ENCODE measurements around the gene COL13A1. TPM values are rescaled to one million over a fixed set of nuclear protein-coding genes. Genes with fewer than 3 reads are reported as not detected.

COL13A1 gene
- total and polyA plus RNA-seq, 2 donors = 0.19 to 0.96 TPM

- no peaks in the 10 kb centered on the region for H3K4me1 ChIP-seq (ENCODE audit: control insufficient read depth in 2 of 2, insufficient read depth in 2 of 2, low read length in 2 of 2)
- no peak for DNase-seq (ENCODE audit: low read depth in 6 of 9, low spot score in 9 of 9)
- WGBS = 80% methylated on average over 2 of the region's 2 CpGs
Observed at GRCh38 chr10:69974551-69975155, 172.9 kb downstream of the COL13A1 start.

GRCh38 chr10:69976795-69977546, 175.3 kb downstream of the COL13A1 start:
- Histone ChIP-seq H3K27ac (ENCODE audit: low read depth in 1 of 2, low read length in 1 of 2) (no peak overlapping the region), H3K4me1 (ENCODE audit: control insufficient read depth in 2 of 2, insufficient read depth in 2 of 2, low read length in 2 of 2) (no peaks in the 10 kb centered on the region), H3K36me3 (ENCODE audit: control insufficient read depth in 2 of 2, insufficient read depth in 2 of 2, low read length in 1 of 2) (no peaks in the 10 kb centered on the region), H3K27me3 (ENCODE audit: control insufficient read depth in 2 of 2, insufficient read depth in 1 of 2, low read length in 1 of 2) (no peaks in the 10 kb centered on the region), H3K4me3 (ENCODE audit: low read length in 2 of 2) (no peak overlapping the region), H3K9me3 (ENCODE audit: control insufficient read depth in 2 of 2, insufficient read depth in 1 of 2, low read length in 1 of 2) (peaks cover 1 to 8% of the 10 kb centered on the region in 2 donors)
- DNase-seq (ENCODE audit: low read depth in 6 of 9, low spot score in 9 of 9) = no peak
- WGBS = 57% methylated on average over 3 of the region's 3 CpGs

More at GRCh38 chr10:69974551-69975155, 172.9 kb downstream of the COL13A1 start:
- H3K27me3 ChIP-seq (ENCODE audit: control insufficient read depth in 2 of 2, insufficient read depth in 1 of 2, low read length in 1 of 2) = no peaks in the 10 kb centered on the region
- H3K27ac ChIP-seq (ENCODE audit: low read depth in 1 of 2, low read length in 1 of 2) = no peak overlapping the region
- H3K9me3 ChIP-seq (ENCODE audit: control insufficient read depth in 2 of 2, insufficient read depth in 1 of 2, low read length in 1 of 2) = peaks cover 0 to under 1% of the 10 kb centered on the region in 2 donors
- H3K36me3 ChIP-seq (ENCODE audit: control insufficient read depth in 2 of 2, insufficient read depth in 2 of 2, low read length in 1 of 2) = no peaks in the 10 kb centered on the region
- H3K4me3 ChIP-seq (ENCODE audit: low read length in 2 of 2) = no peak overlapping the region

GRCh38 chr10:69979174-69979573, 177.5 kb downstream of the COL13A1 start:
- Histone ChIP-seq H3K4me1 (ENCODE audit: control insufficient read depth in 2 of 2, insufficient read depth in 2 of 2, low read length in 2 of 2) (no peaks in the 10 kb centered on the region), H3K36me3 (ENCODE audit: control insufficient read depth in 2 of 2, insufficient read depth in 2 of 2, low read length in 1 of 2) (no peaks in the 10 kb centered on the region), H3K27me3 (ENCODE audit: control insufficient read depth in 2 of 2, insufficient read depth in 1 of 2, low read length in 1 of 2) (no peaks in the 10 kb centered on the region), H3K4me3 (ENCODE audit: low read length in 2 of 2) (no peak overlapping the region), H3K9me3 (ENCODE audit: control insufficient read depth in 2 of 2, insufficient read depth in 1 of 2, low read length in 1 of 2) (peaks cover 1 to 11% of the 10 kb centered on the region in 2 donors), H3K27ac (ENCODE audit: low read depth in 1 of 2, low read length in 1 of 2) (no peak overlapping the region)
- no peak for DNase-seq (ENCODE audit: low read depth in 6 of 9, low spot score in 9 of 9)

GRCh38 chr10:69980672-69981071, 179.0 kb downstream of the COL13A1 start:
- Histone ChIP-seq H3K27me3 (ENCODE audit: control insufficient read depth in 2 of 2, insufficient read depth in 1 of 2, low read length in 1 of 2) (no peaks in the 10 kb centered on the region), H3K9me3 (ENCODE audit: control insufficient read depth in 2 of 2, insufficient read depth in 1 of 2, low read length in 1 of 2) (peaks cover 1 to 11% of the 10 kb centered on the region in 2 donors), H3K4me1 (ENCODE audit: control insufficient read depth in 2 of 2, insufficient read depth in 2 of 2, low read length in 2 of 2) (no peaks in the 10 kb centered on the region), H3K36me3 (ENCODE audit: control insufficient read depth in 2 of 2, insufficient read depth in 2 of 2, low read length in 1 of 2) (no peaks in the 10 kb centered on the region), H3K4me3 (ENCODE audit: low read length in 2 of 2) (no peak overlapping the region), H3K27ac (ENCODE audit: low read depth in 1 of 2, low read length in 1 of 2) (no peak overlapping the region)
- no peak for DNase-seq (ENCODE audit: low read depth in 6 of 9, low spot score in 9 of 9)
- WGBS = 95% methylated on average over 2 of the region's 2 CpGs

- H3K9me3 ChIP-seq (ENCODE audit: control insufficient read depth in 2 of 2, insufficient read depth in 1 of 2, low read length in 1 of 2) = no peaks in the 10 kb centered on the region
- H3K4me1 ChIP-seq (ENCODE audit: control insufficient read depth in 2 of 2, insufficient read depth in 2 of 2, low read length in 2 of 2) = no peaks in the 10 kb centered on the region
- no peaks in the 10 kb centered on the region for H3K27me3 ChIP-seq (ENCODE audit: control insufficient read depth in 2 of 2, insufficient read depth in 1 of 2, low read length in 1 of 2)
- H3K36me3 ChIP-seq (ENCODE audit: control insufficient read depth in 2 of 2, insufficient read depth in 2 of 2, low read length in 1 of 2) = no peaks in the 10 kb centered on the region
- WGBS = 85% methylated on average over 2 of the region's 2 CpGs
- DNase-seq (ENCODE audit: low read depth in 6 of 9, low spot score in 9 of 9) = no peak
- no peak overlapping the region for H3K4me3 ChIP-seq (ENCODE audit: low read length in 2 of 2)
- no peak overlapping the region for H3K27ac ChIP-seq (ENCODE audit: low read depth in 1 of 2, low read length in 1 of 2)
Observed at GRCh38 chr10:69988094-69988493, 186.4 kb downstream of the COL13A1 start.

- Histone ChIP-seq H3K27ac (ENCODE audit: low read depth in 1 of 2, low read length in 1 of 2) (no peak overlapping the region), H3K27me3 (ENCODE audit: control insufficient read depth in 2 of 2, insufficient read depth in 1 of 2, low read length in 1 of 2) (no peaks in the 10 kb centered on the region), H3K36me3 (ENCODE audit: control insufficient read depth in 2 of 2, insufficient read depth in 2 of 2, low read length in 1 of 2) (no peaks in the 10 kb centered on the region), H3K9me3 (ENCODE audit: control insufficient read depth in 2 of 2, insufficient read depth in 1 of 2, low read length in 1 of 2) (no peaks in the 10 kb centered on the region), H3K4me1 (ENCODE audit: control insufficient read depth in 2 of 2, insufficient read depth in 2 of 2, low read length in 2 of 2) (no peaks in the 10 kb centered on the region), H3K4me3 (ENCODE audit: low read length in 2 of 2) (no peak overlapping the region)
- no peak for DNase-seq (ENCODE audit: low read depth in 6 of 9, low spot score in 9 of 9)
- WGBS = 50% methylated on average over 2 of the region's 2 CpGs
Observed at GRCh38 chr10:69991151-69991550, 189.4 kb downstream of the COL13A1 start.

- Histone ChIP-seq H3K27me3 (ENCODE audit: control insufficient read depth in 2 of 2, insufficient read depth in 1 of 2, low read length in 1 of 2) (no peaks in the 10 kb centered on the region), H3K4me1 (ENCODE audit: control insufficient read depth in 2 of 2, insufficient read depth in 2 of 2, low read length in 2 of 2) (no peaks in the 10 kb centered on the region), H3K27ac (ENCODE audit: low read depth in 1 of 2, low read length in 1 of 2) (no peak overlapping the region), H3K9me3 (ENCODE audit: control insufficient read depth in 2 of 2, insufficient read depth in 1 of 2, low read length in 1 of 2) (no peaks in the 10 kb centered on the region), H3K4me3 (ENCODE audit: low read length in 2 of 2) (no peak overlapping the region), H3K36me3 (ENCODE audit: control insufficient read depth in 2 of 2, insufficient read depth in 2 of 2, low read length in 1 of 2) (no peaks in the 10 kb centered on the region)
- 75% methylated on average over 2 of the region's 2 CpGs for WGBS
- DNase-seq (ENCODE audit: low read depth in 6 of 9, low spot score in 9 of 9) = peak in 3 of 9 donors; percentile 7 to 24 (median 8)
Observed at GRCh38 chr10:69994262-69994661, 192.6 kb downstream of the COL13A1 start.

- WGBS = 94% methylated on average over 2 of the region's 2 CpGs
- H3K36me3 ChIP-seq (ENCODE audit: control insufficient read depth in 2 of 2, insufficient read depth in 2 of 2, low read length in 1 of 2) = no peaks in the 10 kb centered on the region
- DNase-seq (ENCODE audit: low read depth in 6 of 9, low spot score in 9 of 9) = no peak
- no peaks in the 10 kb centered on the region for H3K27me3 ChIP-seq (ENCODE audit: control insufficient read depth in 2 of 2, insufficient read depth in 1 of 2, low read length in 1 of 2)
- no peaks in the 10 kb centered on the region for H3K9me3 ChIP-seq (ENCODE audit: control insufficient read depth in 2 of 2, insufficient read depth in 1 of 2, low read length in 1 of 2)
- no peak overlapping the region for H3K4me3 ChIP-seq (ENCODE audit: low read length in 2 of 2)
- no peak overlapping the region for H3K27ac ChIP-seq (ENCODE audit: low read depth in 1 of 2, low read length in 1 of 2)
- no peaks in the 10 kb centered on the region for H3K4me1 ChIP-seq (ENCODE audit: control insufficient read depth in 2 of 2, insufficient read depth in 2 of 2, low read length in 2 of 2)
Observed at GRCh38 chr10:69996611-69997010, 194.9 kb downstream of the COL13A1 start.

GRCh38 chr10:70000262-70000661, 198.6 kb downstream of the COL13A1 start:
- no peaks in the 10 kb centered on the region for H3K9me3 ChIP-seq (ENCODE audit: control insufficient read depth in 2 of 2, insufficient read depth in 1 of 2, low read length in 1 of 2)
- H3K4me1 ChIP-seq (ENCODE audit: control insufficient read depth in 2 of 2, insufficient read depth in 2 of 2, low read length in 2 of 2) = no peaks in the 10 kb centered on the region
- DNase-seq (ENCODE audit: low read depth in 6 of 9, low spot score in 9 of 9) = no peak
- no peak overlapping the region for H3K27ac ChIP-seq (ENCODE audit: low read depth in 1 of 2, low read length in 1 of 2)
- no peaks in the 10 kb centered on the region for H3K27me3 ChIP-seq (ENCODE audit: control insufficient read depth in 2 of 2, insufficient read depth in 1 of 2, low read length in 1 of 2)
- 93% methylated on average over 4 of the region's 4 CpGs for WGBS
- H3K36me3 ChIP-seq (ENCODE audit: control insufficient read depth in 2 of 2, insufficient read depth in 2 of 2, low read length in 1 of 2) = no peaks in the 10 kb centered on the region
- no peak overlapping the region for H3K4me3 ChIP-seq (ENCODE audit: low read length in 2 of 2)

All from thymus (tissue), 11 donors.